HFFc6 (cell line): Measurements from ENCODE around the gene RNF130. TPM values are rescaled to one million over a fixed set of nuclear protein-coding genes. Genes with fewer than 3 reads are reported as not detected.
"Not testable (repeated sequence)": the region's sequence is repeated elsewhere in the genome, so short reads cannot be mapped to it uniquely, and the experiment has no call there.

Experiments
- DNase-seq: peaks from one replicate; pipeline ENCODE4 v3.0.0-alpha.2; 2018
- H3K27ac Mint-ChIP-seq: 2 replicates; pipeline ENCODE4 v1.8.0; 2020; ENCODE audit warnings: mild to moderate bottlenecking, mixed read lengths
- H3K27me3 Mint-ChIP-seq: 2 replicates; pipeline ENCODE4 v1.8.0; 2021; ENCODE audit warnings: mild to moderate bottlenecking, moderate library complexity, mixed read lengths; ENCODE audit not compliant: insufficient read depth
- H3K36me3 Mint-ChIP-seq: 2 replicates; pipeline ENCODE4 v1.8.0; 2021; ENCODE audit warnings: low read depth, mixed read lengths
- H3K4me1 Mint-ChIP-seq: 2 replicates; pipeline ENCODE4 v1.8.0; 2020; ENCODE audit warnings: low read depth, mixed read lengths
- H3K4me3 Mint-ChIP-seq: 2 replicates; pipeline ENCODE4 v1.8.0; 2020; ENCODE audit warnings: mild to moderate bottlenecking, moderate library complexity, mixed read lengths
- H3K9me3 Mint-ChIP-seq: 2 replicates; pipeline ENCODE4 v1.8.0; 2020; ENCODE audit warnings: mild to moderate bottlenecking, mixed read lengths
- CTCF ChIP-seq: fragments of 200-600 bp; sonication (generic); IDR thresholded peaks from 2 replicates; pipeline ENCODE4 v1.5.0; 2021; ENCODE audit warnings: antibody characterized with exemption, mild to moderate bottlenecking
- total RNA-seq, 6 experiments: library from RNA; stranded (reverse); fragmentation: NEBNext Ultra II Directional; extraction: Animal tissue kit (Norgen Biotek cat#: 25700); gene quantifications; 2 replicates in 1 of 6; 3 replicates in 5 of 6; pipeline ENCODE4 v1.2.3, GENCODE V29; 2021

RNF130 gene
- total RNA-seq, 6 experiments from 2014 or later = 0.37 to 7.5 (median 0.93) TPM

GRCh38 chr5:179994583-179995323, 76.8 kb downstream of the RNF130 start:
- no peaks in the 10 kb centered on the region; the same call in 1 of the 2 replicates for H3K27me3 Mint-ChIP-seq
- H3K9me3 Mint-ChIP-seq = peaks cover 26% of the 10 kb centered on the region; the same call in 1 of the 2 replicates
- no peak for DNase-seq
- H3K4me3 Mint-ChIP-seq = no peak overlapping the region
- H3K27ac Mint-ChIP-seq = no peak overlapping the region
- TF ChIP-seq CTCF = no peak
- no peaks in the 10 kb centered on the region for H3K4me1 Mint-ChIP-seq
- no peaks in the 10 kb centered on the region for H3K36me3 Mint-ChIP-seq

- H3K4me1 Mint-ChIP-seq = not testable (repeated sequence)
These were observed 78.7 kb downstream of the RNF130 start for GRCh38 chr5:179992855-179993254.

GRCh38 chr5:179991106-179991505, 80.5 kb downstream of the RNF130 start:
- no peaks in the 10 kb centered on the region for H3K36me3 Mint-ChIP-seq

More at GRCh38 chr5:179992855-179993254, 78.7 kb downstream of the RNF130 start:
- not testable (repeated sequence) for H3K27ac Mint-ChIP-seq, DNase-seq, H3K4me3 Mint-ChIP-seq, H3K27me3 Mint-ChIP-seq, H3K36me3 Mint-ChIP-seq
- H3K9me3 Mint-ChIP-seq = peaks cover 26% of the 10 kb centered on the region; the same call in 1 of the 2 replicates

GRCh38 chr5:179990525-179990924, 81.0 kb downstream of the RNF130 start:
- peaks cover 24% of the 10 kb centered on the region; the same call in 1 of the 2 replicates for H3K9me3 Mint-ChIP-seq
- not testable (repeated sequence) for H3K4me3 Mint-ChIP-seq, DNase-seq, H3K4me1 Mint-ChIP-seq, H3K27ac Mint-ChIP-seq, H3K27me3 Mint-ChIP-seq, H3K36me3 Mint-ChIP-seq

More at GRCh38 chr5:179991106-179991505, 80.5 kb downstream of the RNF130 start:
- Mint-ChIP-seq H3K9me3 (peaks cover 26% of the 10 kb centered on the region; the same call in 1 of the 2 replicates), H3K27me3 (peaks cover 2% of the 10 kb centered on the region), H3K27ac (no peak overlapping the region), H3K4me1 (no peaks in the 10 kb centered on the region), H3K4me3 (no peak overlapping the region)
- no peak for TF ChIP-seq CTCF
- DNase-seq = no peak

GRCh38 chr5:179986328-179986727, 85.2 kb downstream of the RNF130 start:
- Mint-ChIP-seq H3K9me3 (no peaks in the 10 kb centered on the region), H3K27me3 (peaks cover 2% of the 10 kb centered on the region; the same call in 1 of the 2 replicates), H3K27ac (no peak overlapping the region), H3K36me3 (no peaks in the 10 kb centered on the region), H3K4me1 (no peaks in the 10 kb centered on the region), H3K4me3 (no peak overlapping the region)
- DNase-seq = no peak
- no peak for TF ChIP-seq CTCF

GRCh38 chr5:179981636-179982035, 89.9 kb downstream of the RNF130 start:
- Mint-ChIP-seq H3K9me3 (peaks cover 2% of the 10 kb centered on the region; the same call in 1 of the 2 replicates), H3K36me3 (no peaks in the 10 kb centered on the region), H3K4me1 (no peaks in the 10 kb centered on the region), H3K27me3 (no peaks in the 10 kb centered on the region; the same call in 1 of the 2 replicates), H3K4me3 (no peak overlapping the region), H3K27ac (no peak overlapping the region)
- no peak for DNase-seq
- no peak for TF ChIP-seq CTCF
